Suprapubic skin (tissue), 3 donors: ENCODE results near the gene TMEM80.

Experiments used
- POLR2AphosphoS5 ChIP-seq, 3 donors: sonication (generic); formaldehyde crosslinking; IDR thresholded peaks; one replicate each; pipeline ENCODE4 v1.6.1; 2017; ENCODE audit warnings: antibody characterized with exemption in 3 of 3
- TF ChIP-seq, protein P1 (sequence below), 2 donors: fragments of 200-600 bp in 1 of 2; fragments of 450-650 bp in 1 of 2; sonication (generic) in 1 of 2; IDR thresholded peaks; one replicate each; pipeline ENCODE4 v1.5.1; 2016 to 2019; ENCODE audit warnings: antibody characterized with exemption in 2 of 2, mild to moderate bottlenecking in 1 of 2, moderate library complexity in 1 of 2

DNA sequence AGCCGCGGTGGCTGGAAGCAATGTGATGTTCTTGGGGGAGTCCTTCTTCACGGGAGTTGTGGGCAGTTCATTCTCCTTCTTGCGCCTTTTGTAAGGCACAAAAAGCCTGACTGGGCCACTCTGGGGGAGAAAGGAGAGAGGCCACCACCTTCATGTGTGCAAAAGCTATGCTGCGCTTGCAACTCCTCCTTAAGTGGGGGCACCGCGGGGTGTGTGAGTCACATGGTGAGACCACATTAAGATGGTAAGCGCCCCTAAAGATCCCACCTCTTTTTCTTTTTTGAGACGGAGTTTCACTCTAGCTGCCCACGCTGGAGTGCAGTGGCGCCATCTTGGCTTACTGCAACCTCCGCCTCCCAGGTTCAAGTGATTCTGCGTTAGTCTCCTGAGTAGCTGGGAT, 14.6 kb upstream of the TMEM80 start:
- no peak for TF ChIP-seq POLR2AphosphoS5 (IDR thresholded peaks at IDR 0.05)
- TF ChIP-seq, protein P1, sequence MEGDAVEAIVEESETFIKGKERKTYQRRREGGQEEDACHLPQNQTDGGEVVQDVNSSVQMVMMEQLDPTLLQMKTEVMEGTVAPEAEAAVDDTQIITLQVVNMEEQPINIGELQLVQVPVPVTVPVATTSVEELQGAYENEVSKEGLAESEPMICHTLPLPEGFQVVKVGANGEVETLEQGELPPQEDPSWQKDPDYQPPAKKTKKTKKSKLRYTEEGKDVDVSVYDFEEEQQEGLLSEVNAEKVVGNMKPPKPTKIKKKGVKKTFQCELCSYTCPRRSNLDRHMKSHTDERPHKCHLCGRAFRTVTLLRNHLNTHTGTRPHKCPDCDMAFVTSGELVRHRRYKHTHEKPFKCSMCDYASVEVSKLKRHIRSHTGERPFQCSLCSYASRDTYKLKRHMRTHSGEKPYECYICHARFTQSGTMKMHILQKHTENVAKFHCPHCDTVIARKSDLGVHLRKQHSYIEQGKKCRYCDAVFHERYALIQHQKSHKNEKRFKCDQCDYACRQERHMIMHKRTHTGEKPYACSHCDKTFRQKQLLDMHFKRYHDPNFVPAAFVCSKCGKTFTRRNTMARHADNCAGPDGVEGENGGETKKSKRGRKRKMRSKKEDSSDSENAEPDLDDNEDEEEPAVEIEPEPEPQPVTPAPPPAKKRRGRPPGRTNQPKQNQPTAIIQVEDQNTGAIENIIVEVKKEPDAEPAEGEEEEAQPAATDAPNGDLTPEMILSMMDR (IDR thresholded peaks at IDR 0.05), result no peak
